Fibroblast of skin of right biceps (primary cell): Measurements from ENCODE around the gene SMIM10L2A.
"Not testable (repeated sequence)": the region's sequence is repeated elsewhere in the genome, so short reads cannot be mapped to it uniquely, and the experiment has no call there.

ENCODE experiments used
- DNase-seq: peaks from one replicate; pipeline ENCODE4 v3.0.0-alpha.2; 2013

Gene SMIM10L2A

GRCh38 chrX:135461756-135462155 lies 40.0 kb downstream of the SMIM10L2A start:
- DNase-seq = not testable (repeated sequence)

- peak; percentile 1 for DNase-seq
These were observed 42.2 kb downstream of the SMIM10L2A start for GRCh38 chrX:135463937-135464336.

- no peak for DNase-seq
These were observed 54.6 kb downstream of the SMIM10L2A start for GRCh38 chrX:135476378-135476777.

- peak; percentile 58 for DNase-seq
These were observed 55.8 kb downstream of the SMIM10L2A start for GRCh38 chrX:135477576-135477975.
